Hepatic stellate cell (primary cell): ENCODE data around the gene TRAPPC8.
A peak's percentile ranks its signal among the peaks of the same experiment; 100 is the strongest.
"Not testable (repeated sequence)": the region's sequence is repeated elsewhere in the genome, so short reads cannot be mapped to it uniquely, and the experiment has no call there.

Experiments
- DNase-seq: peaks from one replicate; pipeline ENCODE4 v3.0.0; 2011; ENCODE audit warnings: low spot score

The TRAPPC8 gene

GRCh38 chr18:31943878-31944816, 1.2 kb upstream of the TRAPPC8 start:
- no peak for DNase-seq

DNA sequence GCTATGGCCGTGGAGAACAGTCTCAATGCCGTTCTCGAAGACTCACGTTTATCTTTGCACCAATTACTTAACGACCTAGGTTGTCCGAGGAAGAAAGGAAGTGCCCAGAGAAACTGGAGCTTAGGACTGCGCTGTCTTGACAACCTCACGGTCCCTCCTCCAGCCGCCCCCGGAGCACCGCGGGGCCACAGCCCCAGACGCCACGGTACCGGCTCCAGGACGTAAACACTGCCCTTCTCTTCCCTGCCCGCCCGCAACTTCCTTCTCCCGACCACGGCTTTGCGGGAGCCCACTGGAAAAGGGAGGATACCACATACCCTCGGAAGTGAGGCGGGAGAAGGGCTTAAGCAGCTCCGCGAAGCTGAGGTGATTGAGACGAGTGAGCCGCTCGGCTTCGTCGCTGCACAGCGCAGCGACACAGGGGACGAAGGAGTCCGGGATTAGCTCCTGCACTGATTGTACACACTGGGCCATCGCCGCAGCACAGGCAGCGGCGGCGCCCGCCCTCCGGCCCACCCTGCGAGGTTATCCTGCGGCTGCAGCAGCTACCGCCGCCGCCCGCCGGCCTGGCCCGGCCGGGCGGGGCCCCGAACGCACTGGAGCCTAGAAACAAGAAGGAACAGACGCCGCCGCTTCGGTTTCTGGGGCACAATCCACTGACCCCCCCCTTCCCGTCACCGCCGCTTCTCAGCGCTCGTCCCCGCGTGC, 483 bp downstream of the TRAPPC8 start:
- DNase-seq, result peak; percentile 53

- DNase-seq, result no peak
Observed at GRCh38 chr18:31941010-31941809, 1.7 kb downstream of the TRAPPC8 start.

DNA sequence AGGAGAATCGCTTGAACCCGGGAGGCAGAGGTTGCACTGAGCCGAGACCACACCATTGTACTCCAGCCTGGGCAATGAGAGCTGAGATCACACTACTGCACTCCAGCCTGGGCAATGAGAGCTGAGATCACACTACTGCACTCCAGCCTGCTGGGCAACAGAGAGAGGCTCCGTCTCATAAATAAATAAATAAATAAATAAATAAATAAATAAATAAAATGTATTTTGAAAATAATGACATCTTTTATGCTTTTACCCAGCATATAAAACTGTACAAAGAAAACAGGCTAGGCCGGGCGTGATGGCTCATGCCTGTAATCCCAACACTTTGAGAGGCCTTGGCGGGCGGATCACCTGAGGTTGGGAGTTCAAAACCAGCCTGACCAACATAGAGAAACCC, 8.2 kb downstream of the TRAPPC8 start:
- not testable (repeated sequence) for DNase-seq

- DNase-seq, result no peak
Observed at GRCh38 chr18:31931886-31932240, 11.1 kb downstream of the TRAPPC8 start.

DNA sequence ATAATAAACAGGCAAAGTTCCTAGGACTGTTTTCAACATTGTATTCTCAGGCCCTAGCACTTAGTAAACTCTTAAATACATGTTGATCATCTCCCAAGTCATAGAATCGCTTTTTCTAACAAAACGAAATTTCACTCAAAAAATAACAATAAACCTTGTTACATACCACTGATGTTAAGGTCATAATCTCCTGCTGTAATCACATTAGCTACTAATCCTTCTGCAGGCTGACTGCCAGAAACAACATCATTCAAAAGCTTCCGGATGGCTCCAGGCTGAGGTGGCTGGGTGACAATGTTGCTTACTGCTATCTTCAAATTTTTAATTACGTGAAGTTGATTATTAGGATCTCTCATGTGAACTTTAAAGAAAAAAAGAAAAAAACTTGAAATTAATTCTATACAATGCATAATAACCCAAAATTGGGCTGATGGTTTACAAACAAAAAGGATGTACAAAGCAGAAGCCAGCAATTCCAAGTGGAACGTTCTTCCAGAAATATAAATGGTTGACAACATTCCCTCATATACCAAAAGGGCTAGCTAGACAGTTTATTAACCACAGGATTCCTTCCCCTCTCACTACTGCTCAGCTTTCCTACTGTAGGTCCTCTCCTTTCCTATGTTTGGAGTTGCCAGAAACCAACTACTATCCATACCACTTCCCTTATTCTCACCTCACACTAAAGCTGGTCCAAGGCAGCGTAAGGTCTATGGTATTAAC, 11.6 kb downstream of the TRAPPC8 start:
- no peak for DNase-seq

DNA sequence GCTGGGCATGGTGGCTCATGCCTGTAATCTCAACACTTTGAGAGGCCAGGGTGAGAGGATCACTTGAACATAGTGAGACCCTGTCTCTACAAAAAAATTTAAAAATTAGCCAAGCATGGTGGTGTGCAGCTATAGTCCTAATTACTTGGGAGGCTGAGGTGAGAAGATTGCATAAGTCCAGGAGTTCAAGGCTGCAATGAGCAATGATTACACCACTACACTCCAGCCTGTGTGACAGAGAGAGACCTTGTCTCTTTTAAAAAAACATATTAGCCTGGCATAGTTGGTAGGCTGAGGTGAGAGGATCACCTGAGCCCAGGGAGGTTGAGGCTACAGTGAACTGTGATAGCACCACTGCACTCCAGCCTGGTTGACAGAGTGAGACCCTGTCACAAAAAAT, 13.7 kb downstream of the TRAPPC8 start:
- DNase-seq, result no peak

DNA sequence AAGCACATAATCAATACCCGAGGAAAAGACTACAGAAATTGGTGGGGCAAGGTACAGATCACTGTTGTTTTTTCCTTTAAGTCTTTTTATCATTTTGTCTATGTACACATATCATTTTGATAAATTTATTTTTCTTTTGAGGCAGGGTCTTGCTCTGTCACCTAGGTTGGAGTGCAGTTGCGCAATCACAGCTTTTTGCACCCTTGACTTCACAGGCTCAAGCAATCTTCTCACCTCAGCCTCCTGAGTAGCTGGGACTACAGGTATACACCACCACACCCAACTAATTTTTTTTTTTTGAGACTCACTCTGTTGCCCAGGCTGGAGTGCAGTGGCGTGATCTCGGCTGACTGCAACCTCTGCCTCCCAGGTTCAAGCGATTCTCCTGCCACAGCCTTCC, 15.9 kb downstream of the TRAPPC8 start:
- DNase-seq, result not testable (repeated sequence)

- no peak for DNase-seq
Observed at GRCh38 chr18:31920277-31920676, 22.7 kb downstream of the TRAPPC8 start.

- not testable (repeated sequence) for DNase-seq
Observed at GRCh38 chr18:31919366-31919765, 23.6 kb downstream of the TRAPPC8 start.

- DNase-seq, result no peak
Observed at GRCh38 chr18:31918733-31919132, 24.2 kb downstream of the TRAPPC8 start.

DNA sequence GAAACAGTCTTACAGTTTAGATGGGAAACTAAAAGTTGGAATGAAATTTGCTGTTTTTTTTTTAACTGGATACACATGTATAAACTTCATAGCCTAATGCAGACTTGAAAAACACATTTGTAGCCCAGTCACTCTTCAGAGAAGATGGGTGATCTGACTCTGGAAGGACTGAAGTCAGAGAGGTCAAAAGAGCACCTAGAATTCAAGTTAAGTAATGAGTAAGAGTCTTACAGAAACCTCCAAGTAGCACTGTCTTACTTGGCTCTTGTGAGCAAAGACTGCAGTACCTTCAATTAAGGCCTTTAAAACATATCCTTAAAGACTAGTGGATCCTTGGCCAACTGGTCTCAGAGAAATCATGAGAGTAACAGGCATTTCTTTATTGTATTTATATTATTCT, 41.9 kb downstream of the TRAPPC8 start:
- no peak for DNase-seq

DNA sequence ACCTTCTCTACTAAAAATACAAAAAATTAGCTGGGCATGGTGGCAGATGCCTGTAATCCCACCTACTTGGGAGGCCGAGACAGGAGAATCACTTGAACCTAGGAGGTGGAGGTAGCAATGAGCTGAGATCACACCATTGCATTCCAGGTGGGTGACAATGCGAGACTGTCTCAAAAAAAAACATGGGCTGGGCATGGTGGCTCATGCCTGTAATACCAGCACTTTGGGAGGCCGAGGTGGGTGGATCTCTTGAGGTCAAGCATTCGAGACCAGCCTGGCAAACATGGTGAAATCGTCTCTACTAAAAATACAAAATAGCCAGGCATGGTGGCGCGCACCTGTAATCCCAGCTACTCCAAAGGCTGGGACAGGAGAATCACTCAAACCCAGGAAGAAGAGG, 43.2 kb downstream of the TRAPPC8 start:
- not testable (repeated sequence) for DNase-seq

GRCh38 chr18:31892936-31893335, 50.0 kb downstream of the TRAPPC8 start:
- DNase-seq, result no peak

GRCh38 chr18:31891566-31891965, 51.4 kb downstream of the TRAPPC8 start:
- no peak for DNase-seq

GRCh38 chr18:31884020-31884419, 58.9 kb downstream of the TRAPPC8 start:
- DNase-seq, result no peak

- no peak for DNase-seq
Observed at GRCh38 chr18:31880186-31880898, 62.6 kb downstream of the TRAPPC8 start.

DNA sequence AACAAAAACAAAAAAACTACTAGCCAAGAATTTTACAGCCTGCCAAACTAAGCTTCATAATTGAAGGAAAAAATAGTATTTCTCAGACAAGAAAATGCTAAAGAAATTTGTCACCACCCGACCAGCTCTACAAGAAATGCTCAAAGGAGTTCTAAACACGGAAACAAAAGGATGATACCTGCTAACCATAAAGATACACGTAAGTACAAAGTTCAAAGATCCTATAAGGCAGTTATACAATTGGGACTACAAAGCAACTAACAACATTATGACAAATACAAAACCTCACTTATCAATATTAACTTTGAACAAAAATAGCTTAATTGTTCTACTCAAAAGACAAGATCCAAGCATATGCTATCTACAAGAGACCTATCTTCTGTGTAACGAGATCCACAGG, 64.6 kb downstream of the TRAPPC8 start:
- no peak for DNase-seq

DNA sequence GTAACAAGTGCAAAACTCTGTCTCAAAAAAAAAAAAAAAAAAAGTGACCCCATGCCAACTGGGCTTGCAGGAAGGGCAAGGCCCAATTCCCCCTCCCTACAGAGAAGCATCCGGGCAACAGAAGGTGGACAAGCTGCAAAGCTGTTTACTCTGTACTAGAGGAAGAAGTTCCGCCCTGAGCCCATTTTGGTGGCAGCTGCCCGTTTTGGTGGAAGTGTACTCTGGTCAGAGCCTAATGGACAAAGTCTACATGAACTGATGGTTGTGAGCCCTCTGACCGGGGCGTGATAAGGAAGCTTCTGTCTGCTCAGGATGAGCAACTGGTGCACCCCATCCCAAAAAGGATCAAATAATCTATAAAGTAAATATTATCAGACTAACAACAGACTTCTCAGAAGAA, 65.0 kb downstream of the TRAPPC8 start:
- DNase-seq, result no peak

DNA sequence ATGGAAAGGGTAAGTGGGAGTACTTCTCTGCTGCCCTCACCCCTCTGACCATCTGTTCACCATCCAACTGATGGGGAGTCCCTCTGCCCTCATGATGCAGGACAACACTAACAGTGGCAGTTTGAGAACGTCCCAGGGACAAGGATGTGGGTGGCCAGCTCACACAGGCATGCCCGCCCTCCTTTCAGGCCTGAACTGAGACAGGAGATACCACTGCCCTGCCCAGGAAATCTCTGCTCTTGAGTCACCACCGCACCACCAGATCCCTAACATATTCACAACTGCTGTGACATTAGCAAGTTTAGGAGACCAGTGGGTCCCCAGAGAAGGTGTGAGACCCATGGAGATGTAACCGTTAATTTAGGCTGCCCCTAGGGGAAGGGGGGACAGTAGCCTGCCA, 66.2 kb downstream of the TRAPPC8 start:
- no peak for DNase-seq

GRCh38 chr18:31875301-31875700, 67.6 kb downstream of the TRAPPC8 start:
- no peak for DNase-seq
